ENCODE data around the gene LRRC43. TPM values are rescaled to one million over a fixed set of nuclear protein-coding genes. Genes with fewer than 3 reads are reported as not detected.

The LRRC43 gene
- total RNA-seq, 2 donors from 2014 or later: 2.3 TPM; not detected in 1

GRCh38 chr12:122140467-122141257, 42.3 kb upstream of the LRRC43 start:
- 91 to 93% methylated on average over 18 to 19 of the region's 19 CpGs for WGBS, 2 donors
- H3K27me3 ChIP-seq: no peaks in the 10 kb centered on the region
- no peaks in the 10 kb centered on the region for H3K9me3 ChIP-seq
- H3K36me3 ChIP-seq (replicated peaks in 1 of 2; ENCODE audit: insufficient read depth in 1 of 2, low read depth in 2 of 2): peaks cover 19 to 35% of the 10 kb centered on the region in 2 donors
- no peak for TF ChIP-seq POLR2A (IDR thresholded peaks at IDR 0.05)
- TF ChIP-seq CTCF (IDR thresholded peaks at IDR 0.05): no peak
- ATAC-seq (no peak), DNase-seq (no peak)
- H3K27ac ChIP-seq: no peak overlapping the region
- no peak overlapping the region for H3K4me3 ChIP-seq
- H3K4me1 ChIP-seq: no peaks in the 10 kb centered on the region
- intact Hi-C loops (cut with DNase I): no loop called here

GRCh38 chr12:122141911-122142725, 40.8 kb upstream of the LRRC43 start:
- TF ChIP-seq CTCF (IDR thresholded peaks at IDR 0.05) (no peak), POLR2A (IDR thresholded peaks at IDR 0.05) (no peak)
- Histone ChIP-seq H3K4me3 (no peak overlapping the region), H3K4me1 (no peaks in the 10 kb centered on the region), H3K9me3 (no peaks in the 10 kb centered on the region), H3K27ac (no peak overlapping the region), H3K27me3 (no peaks in the 10 kb centered on the region), H3K36me3 (replicated peaks in 1 of 2; ENCODE audit: insufficient read depth in 1 of 2, low read depth in 2 of 2) (peaks cover 19 to 35% of the 10 kb centered on the region in 2 donors)
- intact Hi-C loops (cut with DNase I): no loop called here
- WGBS, 2 donors: 78 to 93% methylated on average over 4 to 21 of the region's 21 CpGs
- no peak for ATAC-seq
- DNase-seq: peak in 1 of 4 donors; percentile 46

- Histone ChIP-seq H3K36me3 (replicated peaks in 1 of 2; ENCODE audit: insufficient read depth in 1 of 2, low read depth in 2 of 2) (peaks cover 19 to 35% of the 10 kb centered on the region in 2 donors), H3K4me1 (no peaks in the 10 kb centered on the region), H3K4me3 (no peak overlapping the region), H3K9me3 (no peaks in the 10 kb centered on the region), H3K27me3 (no peaks in the 10 kb centered on the region), H3K27ac (no peak overlapping the region)
- no peak for DNase-seq
- no peak for TF ChIP-seq POLR2A (IDR thresholded peaks at IDR 0.05)
- TF ChIP-seq CTCF (IDR thresholded peaks at IDR 0.05): no peak
- ATAC-seq: no peak
- 38 to 74% methylated on average over 1 to 3 of the region's 6 CpGs for WGBS, 2 donors
- intact Hi-C loops (cut with DNase I): no loop called here
Observed at GRCh38 chr12:122142857-122143256, 40.1 kb upstream of the LRRC43 start.

- Histone ChIP-seq H3K4me3 (no peak overlapping the region), H3K27me3 (no peaks in the 10 kb centered on the region), H3K4me1 (no peaks in the 10 kb centered on the region), H3K36me3 (replicated peaks in 1 of 2; ENCODE audit: insufficient read depth in 1 of 2, low read depth in 2 of 2) (peaks cover 10 to 22% of the 10 kb centered on the region in 2 donors), H3K9me3 (no peaks in the 10 kb centered on the region), H3K27ac (no peak overlapping the region)
- intact Hi-C loops (cut with DNase I): no loop called here
- DNase-seq: no peak
- WGBS, 2 donors: 92 to 96% methylated on average over 4 to 12 of the region's 12 CpGs
- ATAC-seq: no peak
- TF ChIP-seq CTCF (IDR thresholded peaks at IDR 0.05) (no peak), POLR2A (IDR thresholded peaks at IDR 0.05) (no peak)
Observed at GRCh38 chr12:122144885-122145284, 38.0 kb upstream of the LRRC43 start.
